HG02623 (cell line): Measurements from ENCODE around the gene ESR1.
"Not testable (repeated sequence)": the region's sequence is repeated elsewhere in the genome, so short reads cannot be mapped to it uniquely, and the experiment has no call there.

Experiments
- ATAC-seq: cut with Tn5 transposase; IDR thresholded peaks from one replicate; pipeline ENCODE4 v1.9.1; 2021; ENCODE audit warnings: moderate library complexity; ENCODE audit not compliant: unreplicated experiment

The ESR1 gene

DNA sequence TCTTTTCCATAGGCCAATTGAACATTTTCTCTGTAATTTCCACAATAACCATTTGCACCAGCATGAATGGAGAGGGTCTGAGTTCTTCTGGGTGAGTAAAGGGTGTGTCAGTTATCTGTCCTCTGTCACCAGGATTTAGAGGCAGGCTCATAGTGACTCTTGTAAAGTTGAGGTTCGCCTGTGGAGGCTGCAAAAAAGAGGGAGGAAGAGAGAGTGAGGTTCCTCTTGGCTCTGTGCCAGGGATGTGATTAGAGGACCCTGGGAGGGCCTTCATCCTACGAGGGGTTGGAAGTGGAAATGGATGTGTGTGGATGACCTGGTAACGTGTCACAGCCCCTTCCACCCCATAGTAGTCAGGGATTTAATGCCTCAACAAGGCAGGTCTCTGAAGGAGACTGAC, 242.0 kb downstream of the ESR1 start:
- no peak for ATAC-seq

GRCh38 chr6:152050451-152051195, 243.1 kb downstream of the ESR1 start:
- no peak for ATAC-seq

DNA sequence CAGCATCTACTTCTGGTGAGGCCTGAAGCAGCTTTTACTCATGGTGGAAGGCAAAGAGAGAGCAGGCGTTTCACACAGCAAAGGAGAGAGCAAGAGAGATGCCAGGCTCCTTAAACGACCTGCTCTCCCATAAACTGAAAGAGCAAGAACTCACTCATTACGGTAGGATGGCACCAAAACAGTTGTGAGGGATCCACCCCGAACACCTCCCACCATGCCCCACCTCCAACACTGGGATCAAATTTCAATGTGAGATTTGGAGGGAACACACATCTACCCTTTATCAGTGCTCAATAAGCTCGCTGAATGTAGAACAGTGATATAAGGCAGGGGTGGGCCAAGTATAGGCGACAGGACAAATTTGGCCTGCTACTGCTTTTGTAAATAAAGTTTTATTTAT, 244.6 kb downstream of the ESR1 start:
- ATAC-seq: no peak

DNA sequence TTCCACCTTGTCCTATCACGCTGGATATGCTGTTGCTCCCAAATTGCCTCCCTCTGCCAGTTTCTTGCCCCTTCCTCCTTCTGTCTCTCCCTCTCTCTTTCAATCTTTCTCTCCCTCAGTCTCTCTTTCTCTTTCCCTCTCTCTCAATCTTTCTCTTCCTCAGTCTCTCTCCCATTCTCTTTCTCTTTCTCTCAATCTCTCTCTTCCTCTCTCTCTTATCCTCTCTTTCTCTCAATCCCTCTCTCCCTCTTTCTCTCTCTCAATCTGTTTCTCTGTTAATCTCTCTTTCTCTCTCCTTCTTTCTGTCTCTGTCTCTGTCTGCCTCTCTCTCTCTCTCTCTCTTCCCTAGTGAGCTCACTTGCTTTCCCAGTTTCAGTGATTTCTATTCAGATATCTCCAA, 245.8 kb downstream of the ESR1 start:
- ATAC-seq: no peak

GRCh38 chr6:152054441-152054840, 247.0 kb downstream of the ESR1 start:
- ATAC-seq: no peak

DNA sequence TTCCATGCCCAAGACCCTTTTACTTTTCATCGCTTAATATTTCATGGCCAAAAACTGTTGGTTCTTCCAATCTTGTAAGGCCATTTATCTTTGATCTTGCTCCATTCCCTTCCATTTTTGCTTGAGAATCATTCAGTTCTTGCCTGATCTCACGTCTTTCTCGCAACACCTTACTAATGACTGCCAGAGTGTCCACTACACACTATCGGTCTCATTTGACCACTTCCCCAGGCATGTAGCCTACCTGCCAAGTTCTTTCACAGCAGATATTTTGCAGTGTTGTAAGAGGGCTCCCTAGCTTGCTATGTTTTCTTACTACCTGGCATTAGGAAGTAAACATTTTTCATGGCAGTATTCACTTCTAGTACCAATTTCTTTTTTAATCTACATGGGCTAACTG, 248.0 kb downstream of the ESR1 start:
- no peak for ATAC-seq

- ATAC-seq: no peak
These were observed 250.5 kb downstream of the ESR1 start for GRCh38 chr6:152057832-152058498.

DNA sequence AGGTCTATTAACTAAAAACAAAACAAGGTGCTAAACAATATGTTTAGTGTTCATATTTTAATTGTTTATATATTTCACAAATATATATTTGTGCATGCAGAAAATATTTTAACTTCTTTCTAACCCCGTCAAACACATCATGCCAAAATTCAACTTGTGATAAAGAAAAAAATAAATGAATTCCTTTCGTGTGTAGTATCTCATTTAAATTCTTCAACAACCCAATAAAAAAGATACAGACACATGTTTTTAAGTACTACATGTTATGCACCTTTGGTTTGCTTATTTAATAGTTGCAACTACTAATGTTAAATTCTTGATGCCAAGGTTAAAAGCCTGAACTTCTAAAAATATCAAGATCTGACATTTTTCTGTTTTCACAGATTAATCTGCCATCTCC, 252.4 kb downstream of the ESR1 start:
- no peak for ATAC-seq

- ATAC-seq: no peak
These were observed 255.0 kb downstream of the ESR1 start for GRCh38 chr6:152062476-152062875.

DNA sequence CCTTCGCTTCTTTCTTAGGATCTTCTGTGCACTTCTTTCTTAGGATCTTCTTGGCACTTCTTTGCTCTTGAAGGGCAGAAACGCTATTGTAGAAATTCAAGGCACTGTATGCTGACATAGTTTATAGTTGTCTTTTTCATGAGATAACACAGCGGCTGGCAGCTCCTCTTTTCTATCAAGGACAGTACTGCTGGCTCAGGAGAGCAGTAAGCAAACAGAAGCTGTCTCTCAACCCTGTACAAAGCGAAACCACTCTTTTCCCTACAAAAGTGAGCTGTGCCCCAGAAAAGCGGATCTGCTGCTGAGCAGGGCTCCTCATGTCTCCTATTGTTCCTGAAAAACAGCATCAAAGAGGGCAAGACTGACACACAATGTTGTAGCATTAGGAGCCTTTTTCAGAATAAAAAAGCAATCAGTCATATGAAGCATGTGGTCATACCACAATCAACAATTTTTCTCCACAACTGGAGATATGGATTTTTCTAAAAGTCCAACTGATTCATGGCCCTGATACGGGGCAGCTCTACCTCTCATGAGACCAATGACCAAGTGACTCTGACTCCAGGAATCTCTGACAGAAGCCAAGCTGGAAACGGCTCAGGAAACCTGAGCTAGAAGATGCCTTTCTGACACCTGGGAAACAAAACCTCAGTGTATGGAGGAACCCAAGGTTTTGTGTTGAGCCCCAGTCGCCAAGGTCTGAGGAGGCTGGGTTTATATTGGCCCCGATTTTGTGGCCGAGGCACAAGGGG, 255.9 kb downstream of the ESR1 start:
- ATAC-seq: no peak

DNA sequence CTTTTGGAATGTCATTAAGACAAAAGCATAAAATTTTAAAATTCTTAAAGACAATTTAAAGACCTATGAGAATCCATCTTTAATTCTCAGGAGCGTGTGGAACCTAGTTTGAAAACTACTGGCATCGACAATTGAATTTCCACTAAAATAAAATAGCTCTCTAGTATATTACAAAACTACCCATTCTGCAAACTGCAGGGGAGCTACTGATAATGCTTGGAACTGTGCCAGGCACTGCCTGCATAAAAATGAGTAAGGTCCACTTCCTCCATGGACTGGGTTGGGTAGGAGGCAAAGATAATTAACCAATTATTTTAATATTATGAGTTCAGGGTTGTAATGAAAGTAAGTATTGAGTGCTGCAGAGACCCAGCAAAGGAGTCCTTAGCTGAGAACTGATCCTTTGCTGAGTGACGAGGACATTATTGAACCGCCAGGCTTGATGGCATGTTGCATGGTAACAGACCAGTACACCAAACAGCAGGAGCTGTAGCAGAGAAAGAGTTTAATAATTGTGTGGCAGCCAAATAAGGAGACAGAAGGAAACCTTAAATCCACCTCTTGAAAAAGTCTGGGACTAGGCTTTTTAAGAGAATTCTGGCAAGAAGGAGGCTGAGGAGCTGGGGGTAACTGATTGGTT, 261.3 kb downstream of the ESR1 start:
- ATAC-seq: no peak

DNA sequence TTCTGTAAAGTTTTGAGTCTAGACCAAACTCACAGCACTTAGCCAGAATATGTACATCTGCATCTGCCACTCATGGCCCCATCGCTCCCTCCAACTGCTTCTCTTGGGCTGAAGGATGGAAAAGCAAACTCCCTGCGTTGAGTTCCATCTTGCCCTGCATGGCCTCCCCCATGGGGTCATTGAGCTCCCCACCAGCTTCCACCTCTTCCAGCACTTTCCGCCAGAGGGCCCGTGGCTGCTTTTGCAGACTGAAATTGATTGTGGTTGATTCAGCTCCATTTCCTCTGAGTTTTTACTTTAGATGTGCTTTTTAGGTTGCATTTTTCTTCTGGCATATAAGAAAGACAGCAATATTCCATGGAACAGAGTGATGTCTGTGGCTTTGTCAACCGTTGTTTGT, 263.1 kb downstream of the ESR1 start:
- no peak for ATAC-seq

DNA sequence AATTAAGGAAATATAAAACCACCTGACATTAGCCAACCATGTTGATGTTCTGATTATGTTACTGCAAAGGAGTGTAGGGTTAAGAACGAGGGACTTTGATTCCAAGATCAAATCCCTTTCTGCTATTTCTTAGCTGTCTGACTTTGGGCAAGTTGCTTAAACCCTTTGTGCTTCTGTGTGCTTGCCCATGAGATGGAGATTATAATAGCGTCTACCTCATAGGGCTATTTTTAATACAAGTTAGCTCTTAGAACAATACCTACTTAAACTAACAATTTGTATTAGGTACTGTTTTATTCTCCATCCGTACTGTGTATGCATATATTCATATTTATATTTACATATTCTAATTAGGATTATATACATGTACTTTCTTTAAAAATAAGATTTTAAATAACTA, 263.8 kb downstream of the ESR1 start:
- no peak for ATAC-seq

DNA sequence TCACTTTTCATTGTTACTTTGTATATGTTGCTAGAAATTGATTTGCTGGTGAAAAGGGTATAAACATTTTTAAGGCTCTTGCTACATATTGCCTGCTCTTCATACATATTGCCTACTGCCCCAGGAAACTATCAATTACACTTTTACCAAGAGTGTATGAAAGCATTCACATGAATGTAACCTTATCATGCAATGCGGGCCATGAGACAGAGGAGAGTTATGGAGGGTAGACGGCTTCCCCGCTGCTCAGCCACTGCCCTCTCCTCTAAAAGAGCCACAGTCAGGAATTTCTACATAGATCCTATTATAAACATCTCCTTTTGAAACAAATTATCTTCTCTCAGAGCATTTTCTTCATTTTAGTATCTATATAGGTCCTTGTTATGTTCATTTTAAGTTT, 264.4 kb downstream of the ESR1 start:
- no peak for ATAC-seq

GRCh38 chr6:152076242-152076641, 268.8 kb downstream of the ESR1 start:
- not testable (repeated sequence) for ATAC-seq

GRCh38 chr6:152078001-152078400, 270.5 kb downstream of the ESR1 start:
- ATAC-seq: no peak

- no peak for ATAC-seq
These were observed 271.3 kb downstream of the ESR1 start for GRCh38 chr6:152078804-152079203.

- no peak for ATAC-seq
These were observed 278.0 kb downstream of the ESR1 start for GRCh38 chr6:152085451-152085921.

- no peak for ATAC-seq
These were observed 278.9 kb downstream of the ESR1 start for GRCh38 chr6:152086223-152086873.

DNA sequence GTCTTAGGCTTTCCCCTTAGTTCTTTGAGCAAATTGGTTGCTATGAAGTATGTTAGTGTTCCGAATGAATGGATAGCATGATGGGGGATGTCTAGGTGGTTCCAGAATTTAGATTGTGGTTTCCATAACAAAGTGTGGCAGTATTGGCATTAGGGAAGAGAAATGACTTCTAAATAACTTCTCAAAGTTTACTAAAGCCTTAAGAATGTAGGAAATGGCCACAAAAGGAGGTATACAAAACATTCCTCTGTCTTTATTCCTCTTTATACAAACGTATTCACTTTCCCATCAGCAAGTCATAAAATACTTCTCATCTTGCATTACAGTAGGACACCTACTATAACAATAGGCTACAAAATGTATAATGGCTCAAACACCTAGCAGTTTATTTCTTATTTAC, 279.6 kb downstream of the ESR1 start:
- ATAC-seq: no peak

GRCh38 chr6:152087701-152088100, 280.2 kb downstream of the ESR1 start:
- no peak for ATAC-seq
